ENCODE results near the gene PABPC1L. TPM values are rescaled to one million over a fixed set of nuclear protein-coding genes. Genes with fewer than 3 reads are reported as not detected.

Gene PABPC1L
- total and polyA plus RNA-seq, 2 donors (not counting 1 experiment from before 2014, with no cell fraction given): 105 to 295 TPM

- WGBS (ENCODE audit: insufficient coverage): 97% methylated on average over 6 of the region's 8 CpGs
Observed at GRCh38 chr20:44958276-44958675, 48.4 kb downstream of the PABPC1L start.

More at GRCh38 chr20:44958276-44958675, 48.4 kb downstream of the PABPC1L start:
- Histone ChIP-seq H3K27ac (ENCODE audit: low read length in 2 of 2) (no peak overlapping the region), H3K4me2 (replicated peaks; ENCODE audit: low read depth, low read length, poor library complexity, severe bottlenecking) (peak overlapping the region; percentile 79), H3K4me1 (ENCODE audit: control insufficient read depth in 2 of 2, insufficient read depth in 2 of 2, low read length in 2 of 2) (peaks cover 44 to 52% of the 10 kb centered on the region in 2 donors), H3K4me3 (ENCODE audit: control extremely low read depth in 1 of 5, extremely low read depth in 1 of 5, insufficient read depth in 1 of 5, low read depth in 2 of 5, low read length in 4 of 5) (no peak overlapping the region), H2AFZ (ENCODE audit: insufficient read depth, low read depth, low read length, poor library complexity, severe bottlenecking) (no peak overlapping the region), H4K20me1 (ENCODE audit: control insufficient read depth, insufficient read depth, low read length, poor library complexity, severe bottlenecking) (peaks cover 16% of the 10 kb centered on the region), H3K27me3 (replicated peaks in 1 of 4; ENCODE audit: control extremely low read depth in 1 of 4, control insufficient read depth in 3 of 4, insufficient read depth in 4 of 4, low read length in 3 of 4) (no peaks in the 10 kb centered on the region), H3K79me2 (ENCODE audit: control insufficient read depth, insufficient read depth, low read length) (peaks cover 73% of the 10 kb centered on the region), H3K9ac (ENCODE audit: low read length) (no peak overlapping the region), H3K9me3 (ENCODE audit: control extremely low read depth in 1 of 3, control insufficient read depth in 2 of 3, insufficient read depth in 1 of 3, low read length in 2 of 3) (no peaks in the 10 kb centered on the region), H3K36me3 (replicated peaks in 1 of 2; ENCODE audit: control extremely low read depth in 1 of 2, control insufficient read depth in 1 of 2, extremely low read depth in 1 of 2, insufficient read depth in 2 of 2, low read length in 1 of 2) (peaks cover 1 to 37% of the 10 kb centered on the region in 2 experiments)
- ATAC-seq (ENCODE audit: low read depth): no peak
- peak overlapping the region; percentile 92 for H3K4me3 Mint-ChIP-seq
- no peak for DNase-seq
- TF ChIP-seq EZH2 (IDR thresholded peaks at IDR 0.05; ENCODE audit: borderline replicate concordance, insufficient read depth, low read depth, low read length, poor library complexity, severe bottlenecking) (no peak), CTCF (IDR thresholded peaks at IDR 0.05) (no peak)
- ChIA-PET CTCF (interaction anchor here (0.7 to 2.5 kb wide), 6 partner anchors 12 to 138 kb away, joined by 3 to 11 read pairs (median 5); no protein-coding TSS in a partner anchor), POLR2A (interaction anchor here (1.0 kb wide), 1 partner anchor 10 kb away, joined by 6 read pairs; no protein-coding TSS in a partner anchor)
- peak overlapping the region; percentile 43 for H3K27ac Mint-ChIP-seq
- intact Hi-C loops (cut with micrococcal nuclease): loop anchor here (5.0 kb wide), 1 partner anchor 39 kb away; no protein-coding TSS in a partner anchor
- H3K27me3 Mint-ChIP-seq: no peaks in the 10 kb centered on the region
- H3K4me1 Mint-ChIP-seq: peaks cover 66% of the 10 kb centered on the region
- no peaks in the 10 kb centered on the region for H3K9me3 Mint-ChIP-seq (ENCODE audit: insufficient read depth)
